LNCAP (cell line): ENCODE data around the gene PHACTR1.

Experiments
- CTCF ChIP-seq: fragments of 450-650 bp; IDR thresholded peaks from 2 replicates; pipeline ENCODE4 v1.5.1; 2017; ENCODE audit warnings: mild to moderate bottlenecking

Gene PHACTR1

DNA sequence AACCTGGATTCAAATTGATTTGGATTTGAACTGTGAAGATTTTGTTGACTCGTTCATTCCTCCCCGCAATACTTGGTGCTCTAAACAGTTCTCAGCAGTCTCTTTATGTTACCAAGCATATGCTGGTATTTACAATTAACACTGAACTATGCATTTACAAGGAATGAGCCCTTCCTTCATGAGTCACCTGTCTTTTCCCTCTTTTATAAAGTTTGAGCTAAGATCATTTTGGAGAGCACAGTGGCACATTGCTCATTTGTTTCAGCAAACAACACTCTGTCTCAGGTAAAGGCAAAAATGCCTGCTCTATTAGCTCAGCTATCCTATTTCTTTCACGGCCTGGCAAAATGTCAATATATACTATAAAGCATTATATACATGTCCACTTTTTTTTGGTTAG lies 285.4 kb downstream of the PHACTR1 start:
- TF ChIP-seq CTCF: no peak

GRCh38 chr6:13004601-13005000 lies 288.0 kb downstream of the PHACTR1 start:
- TF ChIP-seq CTCF: no peak

DNA sequence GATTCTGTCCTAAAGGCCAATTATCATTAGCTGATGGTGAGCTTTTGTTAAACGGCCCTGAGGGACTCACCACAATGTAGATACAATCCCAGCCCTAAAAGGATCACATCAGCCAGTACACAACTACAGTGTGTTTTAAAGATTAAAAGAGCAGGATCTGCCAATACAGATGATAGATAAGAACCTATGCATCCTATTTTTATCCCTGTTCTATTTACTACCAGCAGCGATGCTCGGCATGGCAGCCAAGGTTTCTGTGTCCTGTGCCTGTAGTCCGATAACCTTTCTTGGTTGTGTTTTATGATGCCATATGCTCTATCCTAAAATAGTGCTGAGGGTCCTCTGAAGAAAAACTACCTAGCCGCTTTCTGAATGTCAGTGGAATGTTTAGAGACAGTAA lies 289.4 kb downstream of the PHACTR1 start:
- TF ChIP-seq CTCF: no peak

DNA sequence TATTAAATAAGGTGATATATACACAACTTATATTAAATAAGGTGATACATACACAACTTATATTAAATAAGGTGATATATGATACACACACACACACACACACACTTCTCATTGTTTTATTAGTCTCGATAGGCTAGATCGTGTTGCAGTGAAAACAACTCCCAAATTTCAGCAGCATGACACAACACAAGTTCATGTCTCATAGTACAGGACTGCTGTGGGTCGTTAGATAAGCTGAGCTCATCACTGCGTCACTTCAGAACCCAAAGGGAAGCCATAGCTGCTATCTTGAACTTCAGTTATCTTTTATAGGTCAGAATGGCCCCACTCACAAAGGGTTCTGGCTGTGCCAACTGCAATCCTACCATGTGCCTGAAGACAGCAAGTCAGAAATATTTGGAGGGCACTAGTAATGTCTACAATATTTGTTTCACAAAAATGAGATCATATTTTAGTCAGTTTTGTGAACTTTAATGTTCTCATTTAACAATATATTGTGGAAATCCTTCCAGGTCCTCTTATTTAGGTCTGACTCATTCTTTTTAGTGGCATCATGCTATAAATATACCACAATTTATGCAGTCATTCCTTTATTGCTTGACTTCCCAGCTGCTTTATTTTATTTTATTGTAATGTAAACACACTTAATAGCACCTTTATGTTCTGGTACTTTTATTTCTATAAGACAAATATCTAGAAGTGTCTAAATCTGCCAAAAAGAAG lies 290.2 kb downstream of the PHACTR1 start:
- TF ChIP-seq CTCF: no peak

DNA sequence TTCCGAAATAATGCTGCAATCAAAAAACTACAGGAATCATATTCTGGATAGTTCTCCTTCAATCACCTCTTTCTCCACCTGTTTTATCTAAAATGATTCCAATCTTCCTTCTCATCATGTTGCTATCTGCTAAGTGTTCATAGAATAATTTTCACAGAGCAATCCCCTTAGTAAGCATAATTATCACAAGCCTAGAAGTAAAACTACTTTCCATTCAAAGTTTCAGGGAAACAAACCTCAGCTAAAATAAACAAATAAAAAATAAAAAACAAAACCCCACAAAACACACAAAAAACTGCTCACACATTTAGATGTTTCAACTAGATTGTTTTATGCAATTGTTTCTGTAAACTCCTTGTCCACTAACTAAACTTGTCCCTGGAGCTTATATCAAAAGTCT lies 291.2 kb downstream of the PHACTR1 start:
- no peak for TF ChIP-seq CTCF

GRCh38 chr6:13009031-13009430 lies 292.5 kb downstream of the PHACTR1 start:
- TF ChIP-seq CTCF: no peak

DNA sequence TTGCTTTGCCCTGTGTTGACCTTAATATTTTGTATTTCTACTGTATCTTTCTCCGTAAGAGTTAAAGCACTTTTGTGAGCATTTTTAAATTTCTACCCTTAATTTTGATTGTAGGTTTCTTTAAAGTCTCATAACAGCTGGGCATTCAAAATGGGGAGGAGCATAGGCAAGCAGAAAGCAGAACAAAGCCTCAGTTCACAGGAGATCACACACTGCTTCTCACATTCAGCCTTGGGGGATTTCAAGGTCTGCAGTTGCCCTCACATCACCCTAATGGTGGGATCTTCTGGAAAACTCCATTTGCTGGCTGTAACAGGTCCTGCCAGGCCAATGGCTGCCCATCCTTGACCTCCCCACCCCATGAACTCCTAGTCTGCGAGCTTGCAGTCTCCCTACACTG lies 292.9 kb downstream of the PHACTR1 start:
- no peak for TF ChIP-seq CTCF
